Calu3 (cell line): ENCODE data around the gene MEGF8. TPM values are rescaled to one million over a fixed set of nuclear protein-coding genes. Genes with fewer than 3 reads are reported as not detected.
"Not testable (repeated sequence)": the region's sequence is repeated elsewhere in the genome, so short reads cannot be mapped to it uniquely, and the experiment has no call there.

Experiments used
- BruUV-seq: library from RNA; stranded (reverse); fragments of 400-500 nt; replicated peaks from 2 replicates; lab custom pipeline; 2021; lab: Mats Ljungman, UMichigan
- CTCF ChIA-PET: fragments of 300-600 bp; sonication (Branson Sonifier 250); formaldehyde crosslinking; loops from one replicate; lab custom pipeline; 2022; ENCODE audit warnings: antibody characterized with exemption; lab: Charles Lee
- DNase-seq: peaks from one replicate; pipeline ENCODE4 v3.0.0; 2022
- H3K27ac Mint-ChIP-seq: one replicate; pipeline ENCODE4 v1.8.0; 2022; ENCODE audit warnings: mixed read lengths; ENCODE audit not compliant: unreplicated experiment
- H3K27me3 Mint-ChIP-seq: one replicate; pipeline ENCODE4 v1.8.0; 2022; ENCODE audit warnings: mixed read lengths; ENCODE audit not compliant: unreplicated experiment
- H3K36me3 Mint-ChIP-seq: one replicate; pipeline ENCODE4 v1.8.0; 2022; ENCODE audit warnings: mild to moderate bottlenecking, moderate library complexity, mixed read lengths; ENCODE audit not compliant: insufficient read depth, unreplicated experiment
- H3K4me1 Mint-ChIP-seq: one replicate; pipeline ENCODE4 v1.8.0; 2022; ENCODE audit warnings: mild to moderate bottlenecking, low read depth, mixed read lengths; ENCODE audit not compliant: unreplicated experiment
- H3K4me3 Mint-ChIP-seq: one replicate; pipeline ENCODE4 v1.8.0; 2022; ENCODE audit warnings: mild to moderate bottlenecking, low read depth, moderate library complexity, mixed read lengths; ENCODE audit not compliant: unreplicated experiment
- H3K9me3 Mint-ChIP-seq: one replicate; pipeline ENCODE4 v1.8.0; 2022; ENCODE audit warnings: low read depth, mixed read lengths; ENCODE audit not compliant: unreplicated experiment
- intact Hi-C: fragments of 100-400 bp; cut with micrococcal nuclease; formaldehyde crosslinking; loops from one replicate; pipeline ENCODE4 v1.10.0; 2022; ENCODE audit not compliant: unreplicated experiment
- total RNA-seq: library from RNA; stranded (reverse); gene quantifications from 2 replicates; pipeline ENCODE4 v1.2.3, GENCODE V29; 2022
- TF ChIP-seq, protein P1 (sequence below): fragments of 200-600 bp; IDR thresholded peaks from one replicate; pipeline ENCODE4 v1.8.0; 2022; ENCODE audit warnings: antibody characterized with exemption; ENCODE audit not compliant: unreplicated experiment

The MEGF8 gene
- total RNA-seq, 1 experiment from 2014 or later: 35.0 TPM

GRCh38 chr19:42327381-42327780 lies 1.9 kb downstream of the MEGF8 start:
- peaks cover 29% of the 10 kb centered on the region for H3K4me1 Mint-ChIP-seq
- TF ChIP-seq, protein P1, sequence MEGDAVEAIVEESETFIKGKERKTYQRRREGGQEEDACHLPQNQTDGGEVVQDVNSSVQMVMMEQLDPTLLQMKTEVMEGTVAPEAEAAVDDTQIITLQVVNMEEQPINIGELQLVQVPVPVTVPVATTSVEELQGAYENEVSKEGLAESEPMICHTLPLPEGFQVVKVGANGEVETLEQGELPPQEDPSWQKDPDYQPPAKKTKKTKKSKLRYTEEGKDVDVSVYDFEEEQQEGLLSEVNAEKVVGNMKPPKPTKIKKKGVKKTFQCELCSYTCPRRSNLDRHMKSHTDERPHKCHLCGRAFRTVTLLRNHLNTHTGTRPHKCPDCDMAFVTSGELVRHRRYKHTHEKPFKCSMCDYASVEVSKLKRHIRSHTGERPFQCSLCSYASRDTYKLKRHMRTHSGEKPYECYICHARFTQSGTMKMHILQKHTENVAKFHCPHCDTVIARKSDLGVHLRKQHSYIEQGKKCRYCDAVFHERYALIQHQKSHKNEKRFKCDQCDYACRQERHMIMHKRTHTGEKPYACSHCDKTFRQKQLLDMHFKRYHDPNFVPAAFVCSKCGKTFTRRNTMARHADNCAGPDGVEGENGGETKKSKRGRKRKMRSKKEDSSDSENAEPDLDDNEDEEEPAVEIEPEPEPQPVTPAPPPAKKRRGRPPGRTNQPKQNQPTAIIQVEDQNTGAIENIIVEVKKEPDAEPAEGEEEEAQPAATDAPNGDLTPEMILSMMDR: no peak
- no peaks in the 10 kb centered on the region for H3K9me3 Mint-ChIP-seq
- H3K27me3 Mint-ChIP-seq: peaks cover 18% of the 10 kb centered on the region
- H3K27ac Mint-ChIP-seq: no peak overlapping the region
- intact Hi-C loops: loop anchor here (10.0 kb wide), 1 partner anchor 223 kb away; no protein-coding TSS in a partner anchor
- no peak for DNase-seq
- CTCF ChIA-PET: no interaction called here
- no TSS peak for BruUV-seq
- H3K36me3 Mint-ChIP-seq: peaks cover 18% of the 10 kb centered on the region
- H3K4me3 Mint-ChIP-seq: no peak overlapping the region

GRCh38 chr19:42328106-42328505 lies 2.7 kb downstream of the MEGF8 start:
- TF ChIP-seq, protein P1: no peak
- Mint-ChIP-seq H3K36me3 (peaks cover 18% of the 10 kb centered on the region), H3K4me3 (no peak overlapping the region), H3K27me3 (peaks cover 12% of the 10 kb centered on the region), H3K4me1 (peaks cover 29% of the 10 kb centered on the region), H3K27ac (no peak overlapping the region), H3K9me3 (no peaks in the 10 kb centered on the region)
- no peak for DNase-seq
- CTCF ChIA-PET: interaction anchor here (0.6 kb wide), 1 partner anchor 13 kb away, joined by 5 read pairs; no protein-coding TSS in a partner anchor
- intact Hi-C loops: loop anchor here (10.0 kb wide), 1 partner anchor 223 kb away; no protein-coding TSS in a partner anchor
- no TSS peak for BruUV-seq

GRCh38 chr19:42328854-42329253 lies 3.4 kb downstream of the MEGF8 start:
- CTCF ChIA-PET: no interaction called here
- TF ChIP-seq, protein P1: no peak
- Mint-ChIP-seq H3K27me3 (peaks cover 12% of the 10 kb centered on the region), H3K4me3 (no peak overlapping the region), H3K36me3 (peaks cover 18% of the 10 kb centered on the region), H3K4me1 (peaks cover 29% of the 10 kb centered on the region), H3K9me3 (no peaks in the 10 kb centered on the region), H3K27ac (no peak overlapping the region)
- intact Hi-C loops: loop anchor here (10.0 kb wide), 1 partner anchor 224 kb away; no protein-coding TSS in a partner anchor
- no TSS peak for BruUV-seq
- no peak for DNase-seq

DNA sequence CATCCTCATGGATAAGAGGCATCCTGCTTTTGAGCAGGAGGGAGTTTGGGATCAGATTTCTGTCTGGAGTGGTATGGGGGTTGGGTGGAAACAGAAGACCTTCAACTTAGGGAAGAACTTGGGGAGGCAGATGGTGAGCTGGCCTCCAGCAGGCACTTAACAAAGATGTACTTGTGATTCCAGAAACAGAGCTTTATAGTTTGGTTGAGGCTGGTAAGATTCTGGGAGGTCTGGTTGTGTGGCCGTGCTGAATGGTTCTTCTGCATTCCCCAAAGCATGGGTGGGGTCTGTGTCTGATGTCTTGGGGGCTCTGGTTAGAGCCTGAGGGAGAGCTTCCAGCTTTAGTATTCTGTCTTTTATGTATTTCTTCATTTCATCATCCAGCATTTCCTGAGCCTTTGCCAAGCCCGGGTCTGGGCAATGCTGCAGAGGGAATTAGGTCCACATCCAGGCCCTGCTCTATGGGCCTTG lies 4.8 kb downstream of the MEGF8 start:
- no peak overlapping the region for H3K4me3 Mint-ChIP-seq
- H3K36me3 Mint-ChIP-seq: peaks cover 10% of the 10 kb centered on the region
- peaks cover 3% of the 10 kb centered on the region for H3K27me3 Mint-ChIP-seq
- no TSS peak for BruUV-seq
- DNase-seq: no peak
- H3K4me1 Mint-ChIP-seq: peaks cover 23% of the 10 kb centered on the region
- intact Hi-C loops: no loop called here
- TF ChIP-seq, protein P1: no peak
- H3K27ac Mint-ChIP-seq: no peak overlapping the region
- CTCF ChIA-PET: no interaction called here
- H3K9me3 Mint-ChIP-seq: no peaks in the 10 kb centered on the region

GRCh38 chr19:42331333-42331732 lies 5.9 kb downstream of the MEGF8 start:
- DNase-seq, intact Hi-C loops, BruUV-seq, H3K9me3 Mint-ChIP-seq, H3K4me3 Mint-ChIP-seq, H3K27ac Mint-ChIP-seq, H3K36me3 Mint-ChIP-seq, H3K27me3 Mint-ChIP-seq: not testable (repeated sequence)
- H3K4me1 Mint-ChIP-seq: peaks cover 22% of the 10 kb centered on the region
- CTCF ChIA-PET: interaction anchor here (0.7 kb wide), 3 partner anchors 78 to 159 kb away, joined by 3 to 5 read pairs (median 3); no protein-coding TSS in a partner anchor
